H1 (cell line): ENCODE data around the gene GARNL3. TPM values are rescaled to one million over a fixed set of nuclear protein-coding genes. Genes with fewer than 3 reads are reported as not detected.

Experiments used
- CTCF ChIA-PET: fragments of 300-600 bp; sonication (Branson Sonifier 250); formaldehyde crosslinking; loops from one replicate; lab custom pipeline; 2021; ENCODE audit not compliant: partially characterized antibody; lab: Charles Lee
- POLR2A ChIA-PET: fragments of 300-600 bp; sonication (Branson Sonifier 250); formaldehyde crosslinking; loops from one replicate; lab custom pipeline; 2021; ENCODE audit warnings: inconsistent platforms; ENCODE audit not compliant: partially characterized antibody; lab: Charles Lee
- DNase-seq, 2 experiments: peaks; one replicate each; pipeline versions ENCODE4 v3.0.0 to v3.0.0-alpha.2; 2010 to 2022; ENCODE audit warnings: low spot score in 2 of 2, low read depth in 1 of 2, mixed read lengths in 1 of 2
- FAIRE-seq: peaks from 2 replicates; lab custom pipeline; 2011; peaks lifted over from hg19 to GRCh38; lab: Jason Lieb, UNC
- H2AFZ ChIP-seq: 2 replicates; pipeline ENCODE4 v1.8.1; 2012; ENCODE audit warnings: low read length, inconsistent platforms
- H2AK5ac ChIP-seq: 2 replicates; pipeline ENCODE4 v1.6.1; 2013; ENCODE audit warnings: low read depth, low read length
- H2BK120ac ChIP-seq: replicated peaks from 2 replicates; pipeline ENCODE3; 2013; ENCODE audit warnings: low read depth, low read length, inconsistent platforms
- H2BK12ac ChIP-seq: 2 replicates; pipeline ENCODE4 v1.6.1; 2013; ENCODE audit warnings: low read depth, low read length
- H2BK15ac ChIP-seq: 2 replicates; pipeline ENCODE4 v1.6.1; 2013; ENCODE audit warnings: low read length
- H2BK20ac ChIP-seq: 2 replicates; pipeline ENCODE4 v1.6.1; 2013; ENCODE audit warnings: low read length
- H2BK5ac ChIP-seq: 2 replicates; pipeline ENCODE4 v1.6.1; 2013; ENCODE audit warnings: low read depth, low read length
- H3K14ac ChIP-seq: 2 replicates; pipeline ENCODE4 v1.6.1; 2013; ENCODE audit warnings: inconsistent platforms; ENCODE audit not compliant: insufficient read length
- H3K18ac ChIP-seq: 2 replicates; pipeline ENCODE4 v1.6.1; 2013; ENCODE audit warnings: low read length; ENCODE audit errors: extremely low read depth
- H3K23ac ChIP-seq: 2 replicates; pipeline ENCODE4 v1.6.1; 2013; ENCODE audit warnings: inconsistent platforms; ENCODE audit not compliant: insufficient read length
- H3K23me2 ChIP-seq: 2 replicates; pipeline ENCODE4 v1.6.1; 2013; ENCODE audit warnings: low read depth, low read length
- H3K27ac ChIP-seq: 2 replicates; pipeline ENCODE4 v1.6.1; 2011; ENCODE audit warnings: low read depth, low read length, inconsistent platforms
- H3K27me3 ChIP-seq, 4 experiments: replicated peaks in 1 of 4; 1 replicate in 1 of 4; 2 replicates in 3 of 4; pipeline versions ENCODE4 v1.6.1 to v1.8.1; 2011 to 2013; ENCODE audit warnings: low read length in 3 of 4, mild to moderate bottlenecking in 3 of 4, inconsistent platforms in 2 of 4, mixed read lengths in 2 of 4, moderate library complexity in 1 of 4; ENCODE audit not compliant: control insufficient read depth in 3 of 4, insufficient read depth in 3 of 4; ENCODE audit errors: extremely low read depth in 1 of 4
- H3K36me3 ChIP-seq, 4 experiments: 2 replicates each; pipeline versions ENCODE4 v1.6.1 to v1.8.1; 2011 to 2013; ENCODE audit warnings: mild to moderate bottlenecking in 4 of 4, low read length in 3 of 4, moderate library complexity in 2 of 4, control low read depth in 1 of 4, inconsistent platforms in 1 of 4; ENCODE audit not compliant: insufficient read depth in 4 of 4, control insufficient read depth in 2 of 4
- H3K4ac ChIP-seq: replicated peaks from 2 replicates; pipeline ENCODE3; 2013; ENCODE audit warnings: low read length, low read depth, mixed read lengths, inconsistent platforms; ENCODE audit not compliant: insufficient read length
- H3K4me1 ChIP-seq, 4 experiments: replicated peaks in 1 of 4; 1 replicate in 1 of 4; 2 replicates in 3 of 4; pipeline versions ENCODE4 v1.6.1 to v1.8.1; 2011 to 2013; ENCODE audit warnings: low read length in 3 of 4, inconsistent platforms in 2 of 4, mixed read lengths in 1 of 4; ENCODE audit not compliant: insufficient read depth in 4 of 4, control insufficient read depth in 3 of 4
- H3K4me2 ChIP-seq, 2 experiments: 2 replicates each; pipeline versions ENCODE4 v1.6.1 to v1.8.1; 2011 to 2013; ENCODE audit warnings: low read depth in 2 of 2, low read length in 2 of 2, control low read depth in 1 of 2, inconsistent platforms in 1 of 2, mild to moderate bottlenecking in 1 of 2; ENCODE audit not compliant: insufficient read depth in 1 of 2
- H3K4me3 ChIP-seq, 4 experiments: fragments of 200-600, 300-600 bp in 1 of 4; sonication (generic), shearing (Covaris generic), sonication (Bioruptor Twin) in 1 of 4; 2 replicates each; pipeline versions ENCODE4 v1.5.1 to v1.8.1; 2011 to 2016; ENCODE audit warnings: low read length in 4 of 4, low read depth in 3 of 4, control low read depth in 2 of 4, inconsistent platforms in 2 of 4, mild to moderate bottlenecking in 2 of 4, mixed read lengths in 1 of 4, moderate library complexity in 1 of 4; ENCODE audit not compliant: insufficient read depth in 2 of 4; ENCODE audit errors: extremely low read depth in 1 of 4
- H3K56ac ChIP-seq: replicated peaks from 2 replicates; pipeline ENCODE3; 2013; ENCODE audit warnings: low read depth, mild to moderate bottlenecking, mixed read lengths, low read length, inconsistent platforms; ENCODE audit not compliant: insufficient read length
- H3K79me1 ChIP-seq: 2 replicates; pipeline ENCODE4 v1.6.1; 2013; ENCODE audit warnings: low read depth, low read length, control low read depth
- H3K79me2 ChIP-seq, 2 experiments: 2 replicates each; pipeline versions ENCODE4 v1.6.1 to v1.8.1; 2012 to 2013; ENCODE audit warnings: low read length in 2 of 2, mild to moderate bottlenecking in 2 of 2, inconsistent platforms in 1 of 2; ENCODE audit not compliant: insufficient read depth in 2 of 2, control insufficient read depth in 1 of 2
- H3K9ac ChIP-seq, 4 experiments: replicated peaks in 1 of 4; 1 replicate in 1 of 4; 2 replicates in 3 of 4; pipeline versions ENCODE4 v1.6.1 to v1.8.1; 2011 to 2013; ENCODE audit warnings: low read depth in 3 of 4, low read length in 3 of 4, control low read depth in 2 of 4, mild to moderate bottlenecking in 2 of 4, moderate library complexity in 2 of 4, inconsistent platforms in 1 of 4; ENCODE audit errors: extremely low read depth in 1 of 4
- H3K9me3 ChIP-seq, 2 experiments: 2 replicates each; pipeline versions ENCODE4 v1.6.1 to v1.8.1; 2012 to 2013; ENCODE audit warnings: mild to moderate bottlenecking in 2 of 2, moderate library complexity in 2 of 2, control low read depth in 1 of 2, inconsistent platforms in 1 of 2, low read depth in 1 of 2, low read length in 1 of 2, mixed read lengths in 1 of 2; ENCODE audit not compliant: insufficient read depth in 2 of 2
- H4K20me1 ChIP-seq, 2 experiments: replicated peaks in 1 of 2; 2 replicates each; pipeline versions ENCODE3 to v1.8.1; 2011 to 2013; ENCODE audit warnings: inconsistent platforms in 2 of 2, low read length in 2 of 2, mild to moderate bottlenecking in 1 of 2; ENCODE audit not compliant: insufficient read depth in 2 of 2, control insufficient read depth in 1 of 2
- H4K5ac ChIP-seq: 2 replicates; pipeline ENCODE4 v1.6.1; 2013; ENCODE audit warnings: low read length, low read depth, mixed read lengths, inconsistent platforms; ENCODE audit not compliant: insufficient read length
- H4K8ac ChIP-seq: 2 replicates; pipeline ENCODE4 v1.8.0; 2013; ENCODE audit warnings: mild to moderate bottlenecking, moderate library complexity, low read length, inconsistent platforms; ENCODE audit not compliant: insufficient read depth; ENCODE audit errors: extremely low read depth
- H4K91ac ChIP-seq: replicated peaks from 2 replicates; pipeline ENCODE3; 2013; ENCODE audit warnings: low read length, mixed read lengths, inconsistent platforms; ENCODE audit not compliant: insufficient read length
- ASH2L ChIP-seq: fragments of 200-600, 300-600 bp; sonication (generic); IDR thresholded peaks from one replicate; pipeline ENCODE4 v1.7.1; 2017; ENCODE audit warnings: low read length
- EGR1 ChIP-seq: IDR thresholded peaks from 2 replicates; pipeline ENCODE4 v1.6.1; 2011; ENCODE audit warnings: low read depth, low read length, borderline replicate concordance
- EP300 ChIP-seq, 2 experiments: IDR thresholded peaks; 1 replicate in 1 of 2; 2 replicates in 1 of 2; pipeline ENCODE4 v1.6.1; 2011 to 2012; ENCODE audit warnings: low read depth in 2 of 2, low read length in 2 of 2, mild to moderate bottlenecking in 2 of 2, borderline replicate concordance in 1 of 2, inconsistent platforms in 1 of 2, moderate library complexity in 1 of 2
- FOSL1 ChIP-seq: IDR thresholded peaks from 2 replicates; pipeline ENCODE4 v1.6.1; 2011; ENCODE audit warnings: mild to moderate bottlenecking, low read depth, low read length, moderate library complexity; ENCODE audit not compliant: insufficient read depth
- GABPA ChIP-seq: IDR thresholded peaks from 2 replicates; pipeline ENCODE4 v1.6.1; 2011; ENCODE audit warnings: mild to moderate bottlenecking, low read length, moderate library complexity, borderline replicate concordance; ENCODE audit not compliant: insufficient read depth
- GTF2F1 ChIP-seq: IDR thresholded peaks from 2 replicates; pipeline ENCODE4 v1.6.1; 2012; ENCODE audit warnings: low read depth, low read length, improper control_type of control experiment, borderline replicate concordance
- JUN ChIP-seq: IDR thresholded peaks from 2 replicates; pipeline ENCODE4 v1.6.1; 2011; ENCODE audit warnings: low read depth, mild to moderate bottlenecking, improper control_type of control experiment, low read length
- JUND ChIP-seq: IDR thresholded peaks from 2 replicates; pipeline ENCODE4 v1.6.1; 2011; ENCODE audit warnings: mild to moderate bottlenecking, improper control_type of control experiment, low read length
- KDM1A ChIP-seq: fragments of 200-600, 300-600 bp; sonication (generic); IDR thresholded peaks from 2 replicates; pipeline ENCODE4 v1.7.1; 2016; ENCODE audit warnings: mild to moderate bottlenecking, low read length, borderline replicate concordance
- POLR2A ChIP-seq, 2 experiments: IDR thresholded peaks; 1 replicate in 1 of 2; 2 replicates in 1 of 2; pipeline ENCODE4 v1.6.1; 2011; ENCODE audit warnings: low read depth in 2 of 2, low read length in 2 of 2, mild to moderate bottlenecking in 2 of 2; ENCODE audit errors: control extremely low read depth in 1 of 2
- RNF2 ChIP-seq: fragments of 200-900, 300-1000 bp; sonication (generic); IDR thresholded peaks from 2 replicates; pipeline ENCODE4 v1.7.1; 2016; ENCODE audit warnings: borderline replicate concordance, low read depth, mild to moderate bottlenecking, antibody characterized with exemption, low read length; ENCODE audit not compliant: poor library complexity, severe bottlenecking; ENCODE audit errors: missing control alignments
- TAF1 ChIP-seq: IDR thresholded peaks from 2 replicates; pipeline ENCODE4 v1.6.1; 2011; ENCODE audit warnings: mild to moderate bottlenecking, low read depth, low read length
- WGBS, 2 experiments: shearing (Covaris generic) in 1 of 2; methylation state at CpG; one replicate each; pipeline versions ENCODE4 v1.1.6 to v1.1.7; 2013 to 2015; ENCODE audit warnings: low lambda C conversion rate in 2 of 2, mixed read lengths in 2 of 2, inconsistent platforms in 1 of 2, low coverage in 1 of 2, missing lambda C conversion rate in 1 of 2; ENCODE audit not compliant: insufficient replicate concordance in 2 of 2, insufficient coverage in 1 of 2, insufficient read length in 1 of 2; ENCODE audit errors: extremely low coverage in 1 of 2, missing lambda C conversion rate in 1 of 2; 5-methylcytosine and 5-hydroxymethylcytosine counted together
- polyA plus RNA-seq, 7 experiments: library from polyadenylated mRNA; depleted of rRNA in 3 of 7; stranded (reverse) in 5 of 7; unstranded in 2 of 7; fragments of >200 nt in 5 of 7; fragments of 200-250 nt in 2 of 7; gene quantifications; 1 replicate in 5 of 7; 2 replicates in 1 of 7; 4 replicates in 1 of 7; pipeline versions ENCODE4 v1.2.1 to v1.2.3, GENCODE V29; 2011 to 2013; ENCODE audit warnings: missing spikeins in 2 of 7, mixed read lengths in 2 of 7
- total RNA-seq: library from RNA; stranded (reverse); fragmentation: NEBNext Ultra II Directional; extraction: Animal tissue kit (Norgen Biotek cat#: 25700); gene quantifications from 2 replicates; pipeline ENCODE4 v1.2.1, GENCODE V29; 2021

Gene GARNL3
- total and polyA plus RNA-seq, 2 of the 8 experiments (the other 6 are each of a cell fraction or from before 2014, with no cell fraction given) = 6.5 to 18.3 TPM

- Histone ChIP-seq H4K91ac (no peak overlapping the region), H3K27ac (no peak overlapping the region), H3K18ac (no peak overlapping the region), H3K9me3 (no peaks in the 10 kb centered on the region), H2AFZ (no peak overlapping the region), H3K4me2 (no peak overlapping the region), H3K79me1 (no peaks in the 10 kb centered on the region; the same call in 1 of the 2 replicates), H3K14ac (no peak overlapping the region), H2AK5ac (no peak overlapping the region), H3K9ac (no peak overlapping the region), H4K8ac (no peak overlapping the region), H3K23ac (no peak overlapping the region), H3K4me3 (no peak overlapping the region), H2BK12ac (no peak overlapping the region), H3K4ac (no peak overlapping the region), H2BK120ac (no peak overlapping the region), H3K4me1 (no peaks in the 10 kb centered on the region), H3K36me3 (peaks cover 4 to 13% (median 6%) of the 10 kb centered on the region in 4 experiments; a peak in 6 of 8 replicates), H3K27me3 (no peaks in the 10 kb centered on the region), H2BK5ac (no peak overlapping the region; the same call in 1 of the 2 replicates), H4K20me1 (peaks cover 0 to 9% of the 10 kb centered on the region in 2 experiments), H2BK15ac (no peak overlapping the region), H3K23me2 (no peaks in the 10 kb centered on the region), H2BK20ac (no peak overlapping the region), H3K56ac (no peak overlapping the region), H3K79me2 (0 out of 4 replicates have a peak, but pooled peaks cover 0 to 2% of the 10 kb centered on the region in 2 experiments), H4K5ac (no peak overlapping the region)
- CTCF ChIA-PET = interaction anchor here (0.6 to 2.9 kb wide), 7 partner anchors 8 to 191 kb away, joined by 3 to 10 read pairs (median 4); partner anchors contain the start of gene SLC2A8
- WGBS, 2 experiments = 92% methylated on average over 19 of the region's 20 CpGs; no CpG with 5 or more reads in 1 of the 2 experiments
- no peak for FAIRE-seq
- DNase-seq = no peak
- POLR2A ChIA-PET = interaction anchor here (1.5 to 3.0 kb wide), 4 partner anchors 8 to 45 kb away, joined by 5 to 12 read pairs (median 6); partner anchors contain the start of genes LRSAM1, RPL12 and SLC2A8
- TF ChIP-seq POLR2A (IDR thresholded peaks at IDR 0.05; ENCODE audit: control extremely low read depth in 1 of 2, low read depth in 2 of 2, low read length in 2 of 2) (no peak), GABPA (no peak), ASH2L (no peak), JUND (no peak), RNF2 (no peak), EGR1 (no peak), KDM1A (no peak), JUN (no peak), FOSL1 (no peak), TAF1 (no peak), GTF2F1 (no peak), EP300 (IDR thresholded peaks at IDR 0.05; ENCODE audit: borderline replicate concordance in 1 of 2, low read depth in 2 of 2, low read length in 2 of 2) (no peak)
These were observed 141.0 kb downstream of the GARNL3 start for GRCh38 chr9:127405344-127406125.
